GM12891 (cell line): ENCODE measurements around the gene EPX.

ENCODE experiments used
- DNase-seq: peaks from one replicate; pipeline ENCODE4 v3.0.0; 2011; ENCODE audit warnings: low spot score; ENCODE audit not compliant: insufficient read length
- FAIRE-seq: peaks from 2 replicates; lab custom pipeline; 2011; peaks lifted over from hg19 to GRCh38; lab: Jason Lieb, UNC
- PAX5 ChIP-seq: IDR thresholded peaks from 2 replicates; pipeline ENCODE4 v1.6.1; 2011; ENCODE audit warnings: low read length, moderate library complexity, mild to moderate bottlenecking; ENCODE audit not compliant: insufficient read depth, severe bottlenecking
- POLR2A ChIP-seq: IDR thresholded peaks from 2 replicates; pipeline ENCODE4 v1.6.1; 2011; ENCODE audit warnings: low read depth, low read length, control low read depth
- POLR2AphosphoS5 ChIP-seq: IDR thresholded peaks from 2 replicates; pipeline ENCODE4 v1.6.1; 2011; ENCODE audit warnings: low read depth, low read length, control low read depth
- POU2F2 ChIP-seq: IDR thresholded peaks from 2 replicates; pipeline ENCODE4 v1.6.1; 2011; ENCODE audit warnings: low read depth, mild to moderate bottlenecking, control low read depth, low read length, moderate library complexity
- SPI1 ChIP-seq: IDR thresholded peaks from 2 replicates; pipeline ENCODE4 v1.6.1; 2011; ENCODE audit warnings: low read depth, low read length, control low read depth
- TAF1 ChIP-seq: IDR thresholded peaks from 2 replicates; pipeline ENCODE4 v1.6.1; 2011; ENCODE audit warnings: low read depth, low read length, control low read depth

The EPX gene

GRCh38 chr17:58219789-58220183 lies 27.3 kb downstream of the EPX start:
- TF ChIP-seq TAF1 (no peak), POLR2AphosphoS5 (no peak), POU2F2 (no peak), POLR2A (no peak)
- FAIRE-seq (peak; percentile 48), DNase-seq (no peak)

- no peak for TF ChIP-seq PAX5
- TF ChIP-seq SPI1 = no peak
- no peak for TF ChIP-seq TAF1
- no peak for TF ChIP-seq POLR2AphosphoS5
- TF ChIP-seq POLR2A = no peak
- no peak for TF ChIP-seq POU2F2
- DNase-seq (no peak), FAIRE-seq (no peak)
Measured at GRCh38 chr17:58224315-58224714, 31.8 kb downstream of the EPX start.

- TF ChIP-seq TAF1 (no peak), POLR2AphosphoS5 (no peak), POU2F2 (no peak), PAX5 (no peak), SPI1 (no peak), POLR2A (no peak)
- DNase-seq (no peak), FAIRE-seq (no peak)
Measured at GRCh38 chr17:58227733-58228132, 35.2 kb downstream of the EPX start.

- no peak for FAIRE-seq
- no peak for DNase-seq
- TF ChIP-seq POLR2AphosphoS5 (no peak), TAF1 (no peak), POU2F2 (no peak), POLR2A (no peak), PAX5 (no peak), SPI1 (no peak)
Measured at GRCh38 chr17:58228679-58229078, 36.2 kb downstream of the EPX start.

GRCh38 chr17:58229384-58229783 lies 36.9 kb downstream of the EPX start:
- no peak for DNase-seq
- no peak for TF ChIP-seq PAX5
- TF ChIP-seq POLR2AphosphoS5 = no peak
- TF ChIP-seq SPI1 = no peak
- TF ChIP-seq POLR2A = no peak
- no peak for TF ChIP-seq TAF1
- no peak for TF ChIP-seq POU2F2
- FAIRE-seq = no peak

DNA sequence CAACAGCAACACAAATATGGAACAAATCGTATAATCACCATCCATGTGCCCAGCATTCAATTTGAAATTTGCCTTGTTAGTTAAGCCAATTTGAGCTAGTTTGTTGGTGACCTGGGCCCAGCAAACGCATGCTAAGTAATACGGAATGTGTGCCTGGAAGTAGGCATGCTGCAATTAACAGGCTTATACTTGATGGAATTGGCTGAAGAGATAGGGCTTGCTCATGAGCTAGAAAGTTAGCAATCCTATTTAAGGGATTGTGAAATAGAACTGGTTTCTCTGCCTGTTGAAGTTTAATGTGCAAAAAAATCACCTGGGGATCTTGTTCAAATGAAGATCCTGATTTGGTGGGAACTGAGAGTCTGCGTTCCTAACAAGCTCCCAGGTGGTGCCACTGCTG lies 37.4 kb downstream of the EPX start:
- no peak for DNase-seq
- peak; percentile 13 for FAIRE-seq

GRCh38 chr17:58231641-58232040 lies 39.1 kb downstream of the EPX start:
- DNase-seq = no peak
- no peak for FAIRE-seq
- TF ChIP-seq SPI1 = no peak
- TF ChIP-seq POLR2A = no peak
- TF ChIP-seq TAF1 = no peak
- no peak for TF ChIP-seq POU2F2
- TF ChIP-seq POLR2AphosphoS5 = no peak
- no peak for TF ChIP-seq PAX5

More for the DNA sequence above, 37.4 kb downstream of the EPX start:
- no peak for TF ChIP-seq POLR2AphosphoS5
- no peak for TF ChIP-seq TAF1
- TF ChIP-seq POLR2A = no peak
- no peak for TF ChIP-seq SPI1
- no peak for TF ChIP-seq POU2F2
- TF ChIP-seq PAX5 = no peak

DNA sequence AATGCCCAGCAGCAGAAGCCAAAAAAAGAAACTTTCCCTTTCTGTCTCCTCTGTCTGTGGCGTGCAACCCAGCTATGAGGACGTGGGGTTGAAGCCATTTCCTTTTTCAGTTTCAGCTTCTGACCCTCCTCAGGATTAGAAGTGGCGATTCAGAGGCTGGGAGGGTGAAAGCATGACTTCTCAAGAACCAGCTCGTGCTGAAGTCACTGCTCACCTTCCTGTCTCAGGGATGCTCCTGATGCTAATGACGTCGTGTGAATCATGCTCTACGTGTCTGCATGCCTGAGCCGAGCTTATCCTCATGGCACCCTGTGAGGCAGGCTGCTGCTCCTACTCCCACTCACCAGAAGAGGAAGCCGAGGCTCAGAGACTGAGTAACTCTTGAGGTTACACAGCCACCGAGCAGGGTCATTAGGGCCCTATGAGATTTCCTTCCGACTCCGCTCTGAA lies 40.2 kb downstream of the EPX start:
- TF ChIP-seq POLR2AphosphoS5 = no peak
- no peak for TF ChIP-seq TAF1
- no peak; the same call in 1 of the 2 replicates for TF ChIP-seq POLR2A
- no peak for TF ChIP-seq PAX5
- 0 out of 2 replicates have a peak, but pooled peaks have one; percentile 23 for TF ChIP-seq POU2F2
- TF ChIP-seq SPI1 = peak; percentile 39
- FAIRE-seq (peak; percentile 94), DNase-seq (no peak)

GRCh38 chr17:58233543-58233942 lies 41.0 kb downstream of the EPX start:
- TF ChIP-seq PAX5 (no peak), SPI1 (peak; percentile 99), POU2F2 (no peak), POLR2A (no peak), POLR2AphosphoS5 (no peak)
- FAIRE-seq = peak; percentile 78
- DNase-seq = peak; percentile 38

DNA sequence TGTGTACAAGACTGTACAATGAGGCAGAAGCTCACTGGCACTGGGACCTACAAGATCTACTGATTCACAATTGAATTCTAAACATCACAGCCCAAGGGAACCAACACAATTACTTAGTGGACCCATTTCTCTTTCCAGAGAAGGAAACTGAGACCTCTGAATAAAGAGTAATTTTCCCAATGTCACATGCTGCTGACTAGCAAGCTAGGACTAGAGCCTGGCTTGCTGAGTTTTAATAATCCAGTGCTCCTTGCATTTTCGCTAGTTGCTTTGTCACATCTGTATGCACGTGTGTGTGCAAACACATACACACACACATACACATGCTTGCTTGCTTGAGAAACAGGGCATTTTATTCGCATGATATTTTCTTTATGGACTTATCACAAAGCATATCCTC lies 42.0 kb downstream of the EPX start:
- FAIRE-seq (peak; percentile 26), DNase-seq (no peak)
- TF ChIP-seq TAF1 (no peak), SPI1 (no peak), POLR2A (no peak), POU2F2 (no peak), PAX5 (no peak), POLR2AphosphoS5 (no peak)

- no peak for FAIRE-seq
- DNase-seq = no peak
- TF ChIP-seq SPI1 = no peak
- no peak for TF ChIP-seq POLR2AphosphoS5
- no peak for TF ChIP-seq POLR2A
- no peak for TF ChIP-seq POU2F2
- TF ChIP-seq TAF1 = no peak
- TF ChIP-seq PAX5 = no peak
Measured at GRCh38 chr17:58235821-58236220, 43.3 kb downstream of the EPX start.
